Epithelial cell of esophagus (primary cell): ENCODE results near the gene MFAP2.
A peak's percentile ranks its signal among the peaks of the same experiment; 100 is the strongest.

Source experiments
- DNase-seq: peaks from one replicate; pipeline ENCODE4 v3.0.0; 2010; ENCODE audit warnings: low read depth
- H3K4me3 ChIP-seq: 2 replicates; pipeline ENCODE4 v1.5.1; 2011; ENCODE audit warnings: mild to moderate bottlenecking, low read length, control low read depth
- CTCF ChIP-seq: IDR thresholded peaks from 2 replicates; pipeline ENCODE4 v1.5.1; 2011; ENCODE audit warnings: low read depth, mild to moderate bottlenecking, low read length, control low read depth, inconsistent platforms; ENCODE audit not compliant: insufficient read depth; ENCODE audit errors: missing control alignments

The MFAP2 gene

GRCh38 chr1:17023102-17023501 is 42.7 kb upstream of the MFAP2 start:
- no peak for TF ChIP-seq CTCF
- no peak overlapping the region for H3K4me3 ChIP-seq
- DNase-seq = no peak

- H3K4me3 ChIP-seq = no peak overlapping the region
- no peak for TF ChIP-seq CTCF
- DNase-seq = no peak
Measured at GRCh38 chr1:17021896-17022295, 41.5 kb upstream of the MFAP2 start.

GRCh38 chr1:17020502-17020901 is 40.1 kb upstream of the MFAP2 start:
- no peak overlapping the region for H3K4me3 ChIP-seq
- TF ChIP-seq CTCF = no peak
- no peak for DNase-seq

- no peak for TF ChIP-seq CTCF
- no peak overlapping the region for H3K4me3 ChIP-seq
- DNase-seq = no peak
Measured at GRCh38 chr1:17018849-17019248, 38.4 kb upstream of the MFAP2 start.

GRCh38 chr1:17017435-17017834 is 37.0 kb upstream of the MFAP2 start:
- TF ChIP-seq CTCF = no peak
- H3K4me3 ChIP-seq = no peak overlapping the region

GRCh38 chr1:17016317-17016661 is 35.9 kb upstream of the MFAP2 start:
- no peak overlapping the region for H3K4me3 ChIP-seq
- DNase-seq = peak; percentile 82
- TF ChIP-seq CTCF = no peak

More at GRCh38 chr1:17017435-17017834, 37.0 kb upstream of the MFAP2 start:
- DNase-seq = no peak

GRCh38 chr1:17014671-17015567 is 34.5 kb upstream of the MFAP2 start:
- no peak for TF ChIP-seq CTCF
- no peak for DNase-seq

More at GRCh38 chr1:17014671-17015567, 34.5 kb upstream of the MFAP2 start:
- H3K4me3 ChIP-seq = no peak overlapping the region
